IPS DF 19.7 (cell line): ENCODE data around the gene CORO7.
"Not testable (repeated sequence)": the region's sequence is repeated elsewhere in the genome, so short reads cannot be mapped to it uniquely, and the experiment has no call there.

ENCODE experiments used
- DNase-seq: peaks from one replicate; pipeline ENCODE4 v3.0.0-alpha.2; 2013; ENCODE audit warnings: low read depth, low spot score

Gene CORO7

DNA sequence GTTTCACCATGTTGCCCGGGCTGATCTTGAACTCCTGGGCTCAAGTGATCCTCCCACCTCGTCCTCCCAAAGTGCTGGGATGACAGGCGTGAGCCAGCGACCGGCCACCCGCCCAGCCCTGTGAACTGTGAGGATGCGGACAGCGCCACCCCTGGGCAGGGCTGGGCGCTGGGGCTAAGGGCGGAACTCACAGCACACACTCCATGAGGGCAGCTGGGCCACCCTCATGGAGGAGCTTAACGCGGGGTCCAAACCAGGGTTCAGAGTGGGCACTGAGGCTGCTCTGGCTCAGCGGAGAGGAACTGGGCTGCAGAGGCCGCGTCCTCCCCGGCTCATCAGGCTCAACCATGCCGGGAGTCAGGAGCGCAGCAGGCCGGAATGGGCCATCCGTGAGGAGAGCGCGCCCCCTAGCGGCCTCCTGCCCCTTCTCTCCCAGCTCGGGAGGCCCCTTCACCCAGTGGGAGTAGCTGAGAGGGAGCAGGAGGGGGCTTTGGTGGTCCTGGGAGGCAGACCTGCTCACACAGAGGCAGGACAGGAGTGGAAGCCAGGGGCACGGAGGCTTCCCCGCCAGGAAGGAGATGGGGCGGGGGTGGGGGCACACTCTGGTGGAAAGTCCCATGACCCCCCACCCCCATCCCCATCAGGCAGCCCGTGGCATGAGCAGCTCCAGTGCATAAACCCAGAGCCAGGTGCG, 13.8 kb downstream of the CORO7 start:
- no peak for DNase-seq

DNA sequence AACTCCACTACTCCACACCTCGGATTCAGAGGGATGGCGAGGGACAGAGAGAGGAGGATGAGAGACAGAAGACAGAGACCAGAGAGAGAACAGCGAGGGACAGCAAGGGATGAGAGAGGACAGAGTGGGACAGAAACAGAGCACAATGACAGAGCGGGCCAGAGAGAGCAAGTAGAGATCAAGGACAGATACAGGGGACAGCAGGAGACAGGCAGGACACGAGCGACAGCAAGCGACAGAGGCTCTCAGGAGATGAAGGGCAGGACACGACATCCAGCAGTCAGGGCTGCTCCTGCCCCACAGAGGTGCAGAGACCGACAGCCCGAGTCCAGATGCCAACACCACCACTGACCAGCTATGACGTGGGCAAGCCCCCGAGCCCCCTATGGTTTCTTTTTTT, 14.9 kb downstream of the CORO7 start:
- no peak for DNase-seq

DNA sequence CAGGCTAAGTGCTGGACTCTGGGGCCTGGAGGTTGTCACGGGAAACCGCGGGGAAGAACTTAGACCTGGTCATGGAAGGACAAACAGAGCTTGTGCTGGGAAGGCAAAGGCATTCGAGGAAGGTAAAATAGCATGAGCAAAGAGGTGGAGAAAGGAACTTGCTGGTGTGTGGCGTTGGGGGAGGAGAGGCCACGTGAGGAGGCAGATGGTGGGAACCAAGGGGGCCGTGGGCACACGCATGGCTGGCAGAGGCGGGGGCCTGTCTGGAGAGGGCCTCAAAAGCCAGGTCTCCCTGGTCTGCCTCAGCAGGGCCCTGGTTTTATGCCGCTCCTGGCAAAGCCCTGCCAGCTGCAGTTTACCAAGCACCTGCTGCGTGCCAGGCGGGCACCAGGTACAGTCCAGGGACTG, 15.3 kb downstream of the CORO7 start:
- DNase-seq = no peak

- DNase-seq = no peak
Measured at GRCh38 chr16:4399001-4399730, 17.2 kb downstream of the CORO7 start.

DNA sequence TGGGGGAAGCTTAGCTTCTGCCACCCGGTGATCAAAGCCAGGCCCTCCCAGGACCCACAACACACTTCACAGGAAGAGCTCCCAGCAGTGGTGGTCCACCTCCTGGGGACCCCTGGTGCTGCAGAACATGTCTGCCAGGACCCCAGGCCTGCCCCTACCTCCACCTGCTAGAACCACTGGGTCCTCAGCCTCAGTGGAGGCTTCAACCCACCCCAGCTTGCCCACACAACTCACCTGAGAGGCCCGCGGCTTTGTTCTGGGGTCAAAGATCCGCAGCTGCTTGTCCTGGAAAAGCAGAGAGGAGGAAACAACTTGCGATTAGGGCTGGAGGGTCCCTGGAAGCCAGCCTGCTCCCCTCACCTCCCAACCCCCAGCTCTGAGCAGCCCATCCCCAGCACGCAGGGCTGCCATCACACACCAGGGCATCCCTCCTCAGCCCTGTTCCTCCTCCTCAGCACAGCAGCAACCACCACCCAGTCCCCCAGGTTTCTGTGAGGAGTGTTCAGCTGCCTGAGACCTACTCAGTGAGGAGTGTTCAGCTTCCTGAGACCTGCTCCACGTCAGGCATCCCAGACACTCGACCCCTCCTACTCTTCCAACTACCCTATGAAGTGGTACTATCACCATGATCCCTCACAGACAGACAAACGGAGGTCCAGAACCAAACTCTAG, 21.2 kb downstream of the CORO7 start:
- no peak for DNase-seq

DNA sequence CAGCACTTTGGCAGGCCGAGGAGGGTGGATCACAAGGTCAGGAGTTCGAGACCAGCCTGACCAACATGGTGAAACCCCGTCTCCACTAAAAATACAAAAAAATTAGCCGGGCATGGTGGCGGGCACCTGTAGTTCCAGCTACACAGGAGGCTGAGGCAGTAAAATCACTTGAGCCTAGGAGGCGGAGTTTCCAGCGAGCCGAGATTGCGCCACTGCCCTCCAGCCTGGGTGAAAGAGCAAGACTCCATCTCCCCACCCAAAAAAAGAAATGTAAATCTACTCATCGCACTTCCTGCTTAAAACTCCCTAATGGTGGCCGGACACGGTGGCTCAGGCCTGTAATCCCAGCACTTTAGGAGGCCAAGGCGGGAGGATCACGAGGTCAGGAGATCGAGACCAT, 22.5 kb downstream of the CORO7 start:
- DNase-seq = not testable (repeated sequence)

- DNase-seq = no peak
Measured at GRCh38 chr16:4393240-4393600, 23.2 kb downstream of the CORO7 start.

- no peak for DNase-seq
Measured at GRCh38 chr16:4392382-4393239, 23.8 kb downstream of the CORO7 start.

GRCh38 chr16:4391631-4392381, 24.6 kb downstream of the CORO7 start:
- DNase-seq = no peak

GRCh38 chr16:4390266-4391260, 25.8 kb downstream of the CORO7 start:
- DNase-seq = no peak

DNA sequence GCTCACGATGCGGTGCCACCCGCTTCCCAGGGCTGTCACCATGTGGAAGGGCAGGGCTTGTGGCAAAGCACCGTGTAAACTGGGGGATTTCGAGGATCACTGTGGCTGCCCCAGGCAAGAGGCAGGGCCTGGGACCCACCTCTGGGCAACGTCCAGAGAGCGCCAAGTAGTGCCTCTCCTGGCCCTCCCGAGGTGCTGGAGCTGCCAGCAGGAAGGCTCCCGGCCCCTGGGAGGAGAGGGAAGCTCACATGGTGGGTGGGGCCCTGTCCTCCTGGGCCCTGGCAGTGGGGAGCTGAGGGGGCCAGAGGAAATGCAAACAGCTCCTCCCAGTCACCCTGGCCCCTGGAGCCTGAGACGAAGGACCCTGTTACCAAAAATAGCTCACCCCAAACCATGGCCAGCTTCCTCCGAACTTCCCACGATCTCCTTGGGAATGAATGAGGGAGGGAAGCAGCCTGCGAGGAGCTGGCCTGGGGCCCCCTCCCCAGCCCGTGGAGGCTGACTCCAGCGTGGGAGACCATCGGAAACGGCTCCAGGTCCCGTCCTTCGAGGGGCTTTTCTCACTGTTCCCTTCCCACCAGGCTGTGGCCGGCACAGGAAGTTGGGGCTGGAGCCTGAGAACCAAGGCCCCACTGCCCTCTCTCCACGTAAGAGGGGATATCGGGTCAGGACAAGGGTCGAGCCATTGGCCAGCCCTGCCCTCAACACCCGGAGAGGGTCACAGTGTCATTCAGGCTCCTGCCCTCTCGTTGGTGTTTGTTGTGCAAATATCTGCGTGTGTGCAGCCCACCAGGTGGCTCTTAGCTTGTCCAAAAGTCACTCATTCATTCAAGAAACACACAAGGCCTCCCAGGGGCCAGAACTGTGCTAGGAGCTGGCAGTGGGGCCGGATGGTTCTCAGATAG, 27.1 kb downstream of the CORO7 start:
- no peak for DNase-seq

DNA sequence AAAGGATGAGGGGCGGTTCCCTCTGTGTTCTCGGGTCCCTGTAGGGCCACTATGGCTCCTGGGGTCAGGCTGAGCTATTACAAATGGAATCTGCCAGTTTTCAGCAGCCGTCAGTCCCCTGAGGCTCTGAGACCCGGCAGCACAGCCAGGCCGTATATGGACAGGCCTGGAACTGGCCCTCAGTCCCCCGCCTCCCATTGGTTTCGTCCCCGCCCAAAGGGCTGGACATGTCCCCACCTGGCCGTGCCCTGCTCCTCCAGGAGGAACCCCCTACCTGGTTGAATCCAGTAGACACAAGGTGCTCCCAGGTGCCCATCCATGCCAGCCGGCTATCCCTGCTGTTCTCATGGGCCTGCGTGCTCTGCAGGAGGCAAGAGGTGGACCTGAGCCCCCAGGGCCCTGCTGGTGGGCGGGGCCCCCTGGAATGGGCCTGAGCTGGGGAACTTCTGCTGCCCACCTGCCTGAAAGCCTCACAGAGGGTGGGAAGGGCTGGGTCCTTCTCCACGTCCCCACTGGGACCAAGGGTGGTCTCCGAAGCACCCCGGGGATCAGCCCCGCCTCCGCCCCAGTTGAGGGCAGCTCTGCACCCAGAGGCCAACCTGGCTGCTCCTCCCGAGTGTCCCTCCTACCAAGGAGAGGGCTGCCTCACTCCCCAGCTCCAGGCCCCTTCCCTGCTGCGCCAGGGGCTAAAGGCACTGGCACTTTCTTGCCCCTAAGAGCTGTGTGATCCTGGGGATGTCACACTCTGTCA, 27.9 kb downstream of the CORO7 start:
- no peak for DNase-seq

- DNase-seq = no peak
Measured at GRCh38 chr16:4387781-4388180, 28.6 kb downstream of the CORO7 start.

GRCh38 chr16:4386951-4387565, 29.3 kb downstream of the CORO7 start:
- DNase-seq = no peak

DNA sequence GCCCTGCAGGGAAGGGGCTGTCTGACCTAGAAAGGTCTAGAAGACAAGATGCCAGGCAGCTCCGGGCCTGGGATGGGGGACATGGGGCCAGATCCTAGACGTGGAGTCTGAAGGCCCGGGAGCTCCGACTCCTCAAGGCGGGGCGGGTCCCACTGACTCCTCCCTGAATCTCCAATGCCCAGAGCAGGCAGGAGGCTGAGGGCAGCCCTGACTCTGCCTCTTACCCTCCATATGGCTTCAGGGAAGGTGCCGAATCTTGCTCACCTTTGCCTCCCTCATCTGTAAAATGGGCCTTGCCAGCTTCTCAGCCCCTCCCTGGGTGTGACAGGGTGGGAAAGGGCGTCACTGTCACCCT, 30.0 kb downstream of the CORO7 start:
- DNase-seq = no peak

- DNase-seq = no peak
Measured at GRCh38 chr16:4385789-4386450, 30.5 kb downstream of the CORO7 start.

GRCh38 chr16:4385066-4385788, 31.2 kb downstream of the CORO7 start:
- no peak for DNase-seq
